ENCODE measurements around the gene ITPRIP.

ITPRIP gene

GRCh38 chr10:104288355-104288754 is 49.9 kb downstream of the ITPRIP start:
- no peak for ATAC-seq

GRCh38 chr10:104286939-104287338 is 51.3 kb downstream of the ITPRIP start:
- TF ChIP-seq BACH2 (CRISPR knock-in tag; IDR thresholded peaks at IDR 0.05; ENCODE audit: borderline replicate concordance) (no peak), RARB (CRISPR knock-in tag; IDR thresholded peaks at IDR 0.05) (no peak), PATZ1 (CRISPR knock-in tag; IDR thresholded peaks at IDR 0.05; ENCODE audit: borderline replicate concordance) (no peak), CREB5 (CRISPR knock-in tag; IDR thresholded peaks at IDR 0.05; ENCODE audit: low read depth) (no peak), SNAI2 (CRISPR knock-in tag; IDR thresholded peaks at IDR 0.05) (no peak), ZFP30 (CRISPR knock-in tag; IDR thresholded peaks at IDR 0.05) (no peak), ZFP3 (CRISPR knock-in tag; IDR thresholded peaks at IDR 0.05) (no peak), ARNTL (CRISPR knock-in tag; IDR thresholded peaks at IDR 0.05; ENCODE audit: borderline replicate concordance, low read depth) (no peak), TCF4 (CRISPR knock-in tag; IDR thresholded peaks at IDR 0.05; ENCODE audit: borderline replicate concordance) (no peak), CSDC2 (CRISPR knock-in tag; IDR thresholded peaks at IDR 0.05) (no peak), TSHZ2 (CRISPR knock-in tag; IDR thresholded peaks at IDR 0.05) (no peak), ESRRG (CRISPR knock-in tag; IDR thresholded peaks at IDR 0.05) (no peak), ISL1 (CRISPR knock-in tag; IDR thresholded peaks at IDR 0.05) (no peak), ZNF70 (CRISPR knock-in tag; IDR thresholded peaks at IDR 0.05) (no peak), OSR1 (CRISPR knock-in tag; IDR thresholded peaks at IDR 0.05) (no peak), ZNF565 (CRISPR knock-in tag; conservative IDR thresholded peaks at IDR 0.05; ENCODE audit: low read depth) (no peak), ZNF8 (CRISPR knock-in tag; IDR thresholded peaks at IDR 0.05) (no peak), GLIS3 (CRISPR knock-in tag; IDR thresholded peaks at IDR 0.05) (no peak), ZC3H10 (CRISPR knock-in tag; IDR thresholded peaks at IDR 0.05) (no peak), CSRNP3 (CRISPR knock-in tag; IDR thresholded peaks at IDR 0.05) (no peak)
- ATAC-seq, result no peak

More at GRCh38 chr10:104288355-104288754, 49.9 kb downstream of the ITPRIP start:
- no peak for TF ChIP-seq TCF4 (CRISPR knock-in tag; IDR thresholded peaks at IDR 0.05; ENCODE audit: borderline replicate concordance)

- no peak for ATAC-seq
- TF ChIP-seq CSDC2 (CRISPR knock-in tag; IDR thresholded peaks at IDR 0.05) (no peak), ZFP30 (CRISPR knock-in tag; IDR thresholded peaks at IDR 0.05) (no peak), ARNTL (CRISPR knock-in tag; IDR thresholded peaks at IDR 0.05; ENCODE audit: borderline replicate concordance, low read depth) (no peak), PATZ1 (CRISPR knock-in tag; IDR thresholded peaks at IDR 0.05; ENCODE audit: borderline replicate concordance) (no peak), ZNF70 (CRISPR knock-in tag; IDR thresholded peaks at IDR 0.05) (no peak), ZNF565 (CRISPR knock-in tag; conservative IDR thresholded peaks at IDR 0.05; ENCODE audit: low read depth) (no peak)
These were observed 53.4 kb downstream of the ITPRIP start for GRCh38 chr10:104284846-104285245.
